Stimulated activated CD8-positive, alpha-beta memory T cell treated with anti-CD3 and anti-CD28 coated beads, Interleukin-4, amount 100 ng/mL, for 24 hours (primary cell): ENCODE results near the gene UBE2O.

Experiments used
- DNase-seq: peaks from one replicate; pipeline ENCODE4 v3.0.0-alpha.2; 2020; ENCODE audit warnings: low read depth

The UBE2O gene

DNA sequence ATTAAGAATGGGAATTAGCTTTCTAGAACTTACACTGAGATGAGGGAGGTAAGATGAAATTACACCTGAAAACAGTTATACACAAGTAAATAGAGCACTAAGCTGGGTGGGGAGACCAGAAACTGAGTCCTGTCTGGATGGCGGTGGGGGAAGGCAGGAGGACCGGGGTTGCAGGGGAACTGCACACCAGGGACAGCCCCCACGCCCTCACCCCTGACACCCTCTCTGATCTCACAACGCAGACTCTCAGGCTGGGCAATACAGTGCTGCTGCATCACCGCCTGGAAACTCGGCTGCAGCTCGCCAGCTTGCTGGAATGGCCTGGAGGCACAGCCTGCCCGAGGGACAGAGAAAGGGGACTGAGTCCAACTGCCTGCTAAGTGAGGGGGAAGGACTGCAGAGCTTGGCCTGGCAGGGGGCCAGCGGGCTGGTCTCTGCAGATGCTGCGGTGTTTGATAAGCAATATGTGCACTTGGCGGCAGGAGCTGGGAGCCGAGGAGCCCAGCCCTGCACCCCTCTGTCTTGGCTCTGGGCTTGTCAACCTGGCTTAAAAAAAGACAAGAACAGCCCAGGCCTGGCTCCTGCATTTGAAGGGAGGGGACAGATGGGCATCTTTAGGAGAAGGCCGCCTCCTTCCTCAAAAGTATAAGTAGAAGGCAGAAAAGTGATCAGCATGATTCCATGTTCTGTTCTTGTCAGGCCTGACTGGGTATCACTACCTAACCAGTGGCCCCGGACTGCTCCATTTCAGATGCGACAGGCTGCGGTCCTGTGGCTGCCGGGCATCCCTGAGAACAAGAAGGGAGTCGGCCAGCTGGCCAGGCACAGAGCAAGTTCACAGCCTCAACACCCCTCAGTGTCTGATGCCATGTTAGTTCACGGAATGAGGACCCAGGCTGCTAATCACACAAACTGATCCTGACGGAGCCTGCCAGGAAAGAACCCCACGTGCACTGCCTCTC, 38.3 kb downstream of the UBE2O start:
- DNase-seq: no peak

DNA sequence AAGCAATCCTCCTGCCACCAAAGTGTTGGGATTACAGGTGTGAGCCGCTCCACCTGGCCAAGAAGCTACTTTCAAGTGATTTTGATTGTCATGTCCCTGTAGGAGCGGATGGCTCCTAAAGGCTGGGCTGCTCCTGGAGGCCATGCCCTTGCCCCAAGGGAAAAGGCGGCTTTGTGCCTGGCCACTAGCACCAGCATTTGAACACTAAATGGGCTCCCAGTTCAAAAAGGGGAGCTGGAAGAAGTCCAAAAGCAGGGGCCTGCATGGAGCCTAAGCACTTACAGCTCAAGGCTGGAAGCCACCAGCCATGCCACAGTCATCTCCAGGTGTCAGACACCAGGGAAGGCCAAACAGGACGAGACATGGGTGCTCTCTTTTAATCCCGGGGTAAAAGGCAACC, 41.7 kb downstream of the UBE2O start:
- no peak for DNase-seq

DNA sequence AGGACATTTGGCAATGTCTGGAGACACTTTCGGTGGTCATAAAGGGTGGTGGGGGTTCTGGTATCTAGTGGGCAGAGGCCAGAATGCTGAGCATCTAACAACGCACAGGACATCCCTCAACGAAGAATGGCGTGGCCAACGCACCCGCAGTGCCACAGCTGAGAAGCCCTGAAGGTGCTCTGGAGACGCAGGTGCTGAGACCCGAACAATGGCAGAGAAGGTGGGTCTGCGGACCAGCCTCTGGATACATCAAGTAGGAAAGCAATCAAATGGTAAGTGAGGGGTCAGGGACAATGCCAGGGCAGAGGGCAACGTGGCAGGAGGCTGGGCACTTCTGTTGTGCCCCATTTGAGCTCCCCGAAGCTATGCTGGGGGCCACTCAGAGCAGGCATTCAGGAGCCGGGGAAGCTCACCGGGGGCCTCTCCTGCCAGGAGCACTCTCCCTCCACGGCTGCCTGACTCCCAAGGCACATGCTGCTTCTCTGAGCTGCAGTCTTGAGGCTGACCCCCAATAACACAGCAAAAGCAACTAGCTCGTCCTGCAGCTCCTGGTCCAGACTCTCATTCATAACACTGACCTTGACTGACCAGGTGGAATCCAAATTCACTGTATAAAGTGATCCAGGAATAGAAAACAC, 42.5 kb downstream of the UBE2O start:
- DNase-seq: no peak

DNA sequence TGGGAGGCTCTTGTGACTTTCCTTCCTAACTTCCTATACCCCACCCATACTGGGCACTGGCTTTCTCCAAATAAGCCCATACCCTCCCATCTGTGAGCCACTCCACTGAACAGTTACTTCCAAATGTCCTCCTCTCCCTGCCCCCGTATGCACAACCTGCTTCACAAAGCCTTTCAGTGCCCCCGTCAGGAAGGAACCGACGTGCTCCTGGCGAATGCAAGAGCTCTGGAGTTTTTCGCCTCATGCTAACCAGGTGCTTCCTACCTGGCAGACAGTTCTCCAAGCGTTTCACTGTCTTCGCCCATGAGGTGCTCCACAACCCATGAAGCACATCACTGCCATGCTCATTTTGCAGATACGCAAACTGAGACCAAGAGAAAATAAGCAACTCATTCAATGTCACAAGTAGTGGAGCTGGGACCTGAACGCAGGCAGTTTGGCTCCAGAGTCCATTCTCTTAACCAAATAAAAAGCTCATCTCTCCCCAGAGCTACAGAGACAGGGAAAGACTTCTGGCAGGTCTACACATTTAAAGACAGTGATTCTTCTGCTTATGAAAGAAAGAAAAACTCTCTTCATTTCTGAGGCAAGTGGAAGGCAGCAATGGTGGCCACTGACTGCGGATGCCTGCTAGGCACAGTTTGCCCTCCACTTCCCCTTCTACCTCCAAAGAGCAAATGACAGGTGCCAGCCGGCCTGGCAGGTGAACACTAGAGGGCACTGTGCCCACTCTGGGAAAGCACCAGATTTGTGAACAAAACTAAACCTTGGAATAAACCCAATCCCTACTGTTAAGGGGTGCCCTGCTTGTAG, 44.7 kb downstream of the UBE2O start:
- DNase-seq: peak; percentile 42

DNA sequence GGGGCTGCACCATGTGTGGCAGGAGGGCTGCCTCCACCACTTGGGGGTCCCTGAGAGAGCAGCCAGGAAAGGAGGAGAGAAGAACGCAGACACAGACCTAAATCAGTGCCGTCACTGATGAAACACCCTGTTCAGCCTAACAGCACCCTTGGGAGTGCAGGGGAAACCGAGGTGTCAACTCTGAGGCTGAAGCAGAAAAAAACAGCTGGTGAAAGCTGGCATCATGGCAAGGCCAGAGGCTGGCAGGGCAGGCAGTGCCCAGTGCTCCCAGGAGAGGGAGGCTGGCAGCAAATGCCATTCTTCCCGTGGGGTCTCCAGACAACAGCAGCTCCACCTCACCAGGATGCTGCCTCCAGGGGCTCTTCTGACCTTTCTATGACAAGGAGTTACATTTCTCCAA, 45.4 kb downstream of the UBE2O start:
- no peak for DNase-seq

DNA sequence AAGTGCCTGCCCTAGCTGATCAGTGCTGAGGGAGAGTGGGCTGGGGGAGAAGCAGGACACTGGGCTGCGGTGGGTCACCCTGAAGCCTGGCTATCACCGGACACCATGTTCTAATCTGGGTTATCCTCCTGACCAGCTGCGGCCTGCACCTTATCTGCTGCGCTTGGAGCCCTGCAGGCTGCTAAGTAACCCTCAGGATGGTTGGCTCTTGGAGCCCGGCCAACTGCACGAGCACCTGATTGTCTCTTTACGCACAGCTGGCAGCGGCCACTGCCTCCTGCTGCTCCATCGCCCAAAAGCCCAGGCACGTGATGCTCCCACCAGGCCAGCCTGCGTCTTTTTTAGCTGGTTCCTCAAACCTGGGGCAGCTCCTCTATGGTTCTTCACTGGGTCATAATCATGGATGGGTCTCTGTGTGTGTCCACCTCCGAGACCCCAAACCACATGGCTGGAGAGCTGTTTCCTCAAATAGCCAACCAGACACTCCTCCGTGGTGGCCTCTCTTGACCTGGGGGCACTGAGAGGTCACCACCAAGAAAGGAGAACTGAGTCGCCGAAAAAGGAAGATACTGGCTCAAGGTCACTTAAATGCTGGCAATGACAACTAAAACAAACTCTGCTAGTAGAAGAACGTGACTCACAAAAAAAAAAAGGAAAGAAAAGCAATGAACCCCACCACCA, 46.8 kb downstream of the UBE2O start:
- DNase-seq: no peak

DNA sequence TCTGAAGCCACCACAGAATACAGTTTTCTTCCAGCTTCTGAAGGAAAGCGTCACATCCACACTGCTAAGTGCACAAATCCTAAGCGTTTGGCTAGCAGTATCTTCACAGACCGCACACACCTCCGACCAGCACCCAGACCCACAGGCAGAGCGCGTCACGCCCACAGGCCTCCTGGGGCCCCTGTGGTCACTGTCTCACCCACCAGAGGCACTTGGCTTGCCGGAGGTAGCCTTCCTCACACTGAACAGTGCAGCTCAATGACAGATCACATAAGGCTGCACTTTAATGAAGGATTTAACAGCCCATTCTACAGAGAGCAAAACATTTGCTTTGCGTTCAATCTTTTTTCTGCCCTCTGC, 47.4 kb downstream of the UBE2O start:
- DNase-seq: no peak

DNA sequence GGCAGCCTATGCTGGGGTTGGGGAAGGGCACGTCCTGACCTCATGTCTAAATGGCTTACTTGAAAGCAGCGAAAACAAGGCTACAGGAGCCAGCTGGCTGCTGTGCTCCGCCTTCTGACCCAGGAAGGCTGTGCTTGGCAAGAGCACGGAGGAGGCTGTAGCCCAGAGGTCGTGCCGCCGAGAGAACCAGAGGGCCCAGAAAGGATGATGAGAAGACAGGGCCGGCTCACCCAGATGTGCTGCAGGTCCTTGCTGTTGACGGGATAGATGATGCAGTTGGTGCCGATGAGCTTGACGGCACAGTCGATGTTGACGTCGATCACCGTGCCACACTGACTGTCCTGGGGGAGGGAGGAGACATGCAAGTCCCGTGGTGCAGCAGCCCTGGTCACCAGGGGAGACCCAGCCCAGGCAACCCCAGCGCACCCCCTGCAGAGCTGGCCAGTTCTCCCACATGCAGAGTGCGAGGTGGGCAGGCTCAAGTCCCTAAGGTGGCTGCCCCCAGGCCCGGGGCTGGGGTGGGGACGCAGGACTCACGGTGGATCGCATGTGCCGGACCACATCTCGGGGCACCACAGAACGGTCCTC, 47.9 kb downstream of the UBE2O start:
- no peak for DNase-seq

DNA sequence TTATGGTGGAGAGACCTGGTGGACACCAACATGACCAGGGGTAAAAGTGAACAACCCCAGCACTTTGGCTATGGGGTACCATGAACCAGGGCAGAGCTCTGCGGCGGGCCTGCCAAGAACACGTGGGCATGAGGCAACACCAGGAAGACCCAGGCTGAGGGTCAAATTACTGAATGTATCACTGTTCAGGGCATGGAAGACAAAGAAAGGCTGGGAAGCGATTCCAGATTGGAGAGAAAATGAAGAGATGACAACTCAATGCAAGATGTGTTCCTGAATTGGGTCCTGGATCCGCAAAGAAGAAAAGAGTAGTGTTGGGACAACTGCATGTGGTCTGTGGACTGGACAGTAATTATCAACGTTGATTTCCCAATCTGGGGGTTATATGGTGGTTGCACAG, 48.7 kb downstream of the UBE2O start:
- DNase-seq: no peak

DNA sequence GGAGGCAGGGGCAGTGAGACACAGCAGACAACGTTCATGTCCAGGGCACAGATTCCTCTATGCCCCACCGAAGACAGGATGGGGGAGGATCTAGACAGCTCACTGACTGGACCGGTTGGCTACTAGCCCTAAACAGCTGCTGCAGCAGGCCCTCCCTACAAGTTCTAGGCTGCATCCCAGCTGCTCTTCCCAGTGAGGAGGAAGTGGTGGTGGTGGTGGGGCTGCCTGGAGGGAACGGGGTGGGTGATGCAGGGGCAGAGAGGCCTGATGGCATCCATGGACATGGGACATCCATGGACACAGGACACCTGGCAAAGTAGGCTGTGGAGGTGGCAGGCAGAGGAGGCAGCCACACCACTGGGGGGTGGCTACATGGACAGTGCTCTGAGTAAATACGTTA, 50.2 kb downstream of the UBE2O start:
- no peak for DNase-seq

DNA sequence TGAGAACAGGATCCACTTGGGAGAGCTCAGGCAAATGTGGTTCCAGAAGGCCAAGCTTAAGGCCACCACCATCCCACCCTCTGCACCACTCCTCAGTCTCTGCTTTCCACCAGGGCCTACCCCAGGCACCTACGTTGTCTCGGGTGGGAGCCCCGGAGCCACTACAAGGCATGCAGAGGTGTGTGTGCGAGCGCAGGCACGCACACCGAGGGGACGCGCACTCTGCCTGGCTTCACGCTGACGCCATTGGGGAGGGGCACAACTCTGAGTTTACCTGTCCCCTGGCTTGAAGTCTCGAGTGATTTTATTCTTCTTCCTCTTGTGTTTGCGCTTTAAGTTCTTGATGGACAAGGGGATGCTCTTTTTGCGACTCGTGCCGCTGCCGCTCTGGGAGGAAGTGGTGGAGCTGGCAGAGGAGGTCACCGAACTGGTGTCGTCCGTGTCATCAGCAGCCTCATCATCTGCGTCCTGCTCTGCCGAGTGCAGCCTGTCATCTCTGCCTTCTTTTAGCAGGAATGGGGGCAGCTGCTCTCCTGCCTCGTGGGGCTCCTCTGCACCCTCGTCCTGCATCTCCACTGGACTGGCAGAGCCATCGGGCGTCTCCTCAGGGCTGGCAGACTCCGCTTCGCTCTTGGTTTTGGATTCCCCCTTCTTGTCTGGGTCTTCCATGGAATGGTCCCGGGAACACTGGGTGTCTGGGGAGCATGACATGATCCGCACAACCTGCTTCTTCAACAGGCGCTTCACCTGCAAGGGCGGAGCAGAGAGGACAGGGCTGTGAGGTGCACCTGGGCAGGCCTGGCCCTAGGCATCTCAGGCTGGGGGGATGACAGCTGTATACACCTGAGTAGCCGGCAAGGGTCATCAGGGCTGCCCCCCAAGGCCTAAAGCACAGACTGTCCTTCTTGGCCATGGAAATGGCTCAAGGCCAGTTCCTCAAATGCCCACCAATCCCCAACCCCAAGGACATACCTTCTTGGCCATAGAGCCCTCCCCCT, 53.5 kb downstream of the UBE2O start:
- DNase-seq: no peak

DNA sequence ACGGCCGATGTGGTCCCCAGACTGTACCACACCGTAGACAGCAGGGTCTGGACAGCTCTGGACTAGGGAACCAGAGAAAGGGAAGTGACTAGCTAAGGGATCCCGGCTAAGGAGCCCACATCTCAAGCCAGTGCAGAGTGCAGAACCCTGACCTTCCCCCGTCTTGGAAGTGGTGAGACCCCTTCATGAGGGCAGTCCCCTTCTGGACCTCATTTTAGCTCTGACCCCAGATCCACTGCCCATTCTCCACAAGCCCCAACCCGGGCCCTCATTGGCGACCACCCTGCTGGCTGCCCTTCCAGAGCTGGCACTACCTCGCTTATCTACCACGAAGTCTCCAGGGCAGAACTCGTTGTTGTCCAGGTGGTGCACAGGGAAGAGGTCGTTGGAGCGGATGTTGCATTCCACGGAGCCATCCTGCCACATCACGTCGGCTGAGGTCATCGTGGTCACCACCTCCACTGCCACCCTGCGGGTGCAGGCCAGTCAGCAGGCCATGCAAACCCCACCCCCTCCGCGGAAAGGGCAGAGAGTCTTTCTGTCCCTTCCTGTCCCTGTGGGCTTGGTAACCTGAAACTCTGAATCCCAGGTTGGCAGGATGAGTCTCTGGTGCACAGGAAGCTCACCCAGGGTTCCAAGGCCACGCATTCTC, 54.3 kb downstream of the UBE2O start:
- no peak for DNase-seq

DNA sequence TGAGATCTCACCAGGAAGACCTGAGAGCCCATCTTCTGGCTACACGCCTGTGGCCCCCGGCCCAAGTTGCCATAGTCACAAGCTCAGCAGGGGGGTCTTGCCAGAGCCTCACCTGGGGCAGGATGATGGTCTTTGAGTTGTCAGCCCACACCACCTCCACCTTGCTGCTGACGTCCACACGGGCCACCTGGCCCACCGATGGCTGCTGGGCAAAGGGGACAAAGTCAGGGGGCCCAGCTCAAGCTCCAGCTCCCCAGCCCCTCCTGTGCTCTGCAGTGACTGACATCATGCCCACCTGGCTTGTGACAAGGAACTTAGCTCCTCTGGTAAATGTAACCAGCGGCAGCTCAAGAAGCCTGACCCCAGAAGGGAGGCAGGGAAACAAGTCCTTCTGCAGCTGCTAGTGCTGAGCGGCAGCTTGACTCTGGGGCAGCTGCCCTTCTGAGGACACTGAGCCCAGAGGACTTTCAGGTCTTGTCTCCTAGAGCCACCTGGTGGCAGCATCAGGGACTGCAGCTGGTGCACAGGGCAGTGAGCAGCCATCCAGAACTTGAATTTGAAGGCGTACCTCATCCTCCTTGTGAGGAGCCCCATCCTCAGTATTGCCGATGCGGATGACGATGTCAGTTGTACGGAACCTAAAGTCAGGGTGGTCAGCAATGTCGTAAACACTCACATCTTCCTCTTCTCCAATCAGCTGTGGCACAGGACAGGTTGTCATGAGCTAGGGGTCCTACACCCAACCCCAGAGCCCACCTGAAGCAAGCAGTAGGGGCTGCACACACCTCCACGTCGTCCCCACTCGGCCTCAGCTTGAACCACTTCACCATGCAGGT, 55.0 kb downstream of the UBE2O start:
- peak; percentile 81 for DNase-seq

DNA sequence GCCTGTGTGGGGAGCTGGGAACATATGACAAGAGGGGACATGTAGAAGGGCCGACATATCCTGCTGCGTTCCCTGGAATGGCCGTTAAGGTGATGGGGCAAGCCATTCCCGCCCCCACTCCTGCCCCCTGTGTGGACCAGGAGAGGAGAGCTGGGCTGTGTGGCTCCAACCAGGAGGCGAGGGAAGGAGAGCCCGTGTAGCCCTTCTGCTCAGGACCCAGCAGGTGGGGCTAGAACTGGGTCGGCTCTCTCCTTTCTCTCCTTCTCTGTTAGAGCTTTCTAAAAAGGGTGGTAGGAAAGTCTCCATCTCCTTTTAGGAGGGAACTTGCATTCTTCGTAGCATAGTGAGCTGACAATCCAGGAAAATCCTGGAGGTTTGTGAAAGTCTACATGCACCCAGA, 55.8 kb downstream of the UBE2O start:
- no peak for DNase-seq

DNA sequence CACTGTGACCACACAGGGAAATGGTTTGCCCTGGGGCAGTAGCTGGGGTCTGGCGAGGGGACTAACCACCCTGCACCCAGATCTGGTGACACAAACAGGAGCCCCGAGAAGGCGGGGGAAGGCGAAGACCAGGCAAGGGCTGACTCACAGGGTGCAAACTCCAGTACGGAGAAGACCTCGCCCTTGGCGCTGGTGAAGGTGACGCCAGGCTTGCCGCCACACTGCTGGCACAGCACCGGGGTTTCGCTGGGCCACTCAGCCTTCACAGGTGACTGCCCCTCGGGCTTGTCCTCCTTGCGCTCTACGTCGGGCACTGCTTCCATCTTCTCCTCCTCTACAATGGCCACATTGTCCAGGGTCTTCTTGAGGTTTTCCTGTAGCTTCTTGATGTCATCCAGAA, 57.0 kb downstream of the UBE2O start:
- DNase-seq: no peak

DNA sequence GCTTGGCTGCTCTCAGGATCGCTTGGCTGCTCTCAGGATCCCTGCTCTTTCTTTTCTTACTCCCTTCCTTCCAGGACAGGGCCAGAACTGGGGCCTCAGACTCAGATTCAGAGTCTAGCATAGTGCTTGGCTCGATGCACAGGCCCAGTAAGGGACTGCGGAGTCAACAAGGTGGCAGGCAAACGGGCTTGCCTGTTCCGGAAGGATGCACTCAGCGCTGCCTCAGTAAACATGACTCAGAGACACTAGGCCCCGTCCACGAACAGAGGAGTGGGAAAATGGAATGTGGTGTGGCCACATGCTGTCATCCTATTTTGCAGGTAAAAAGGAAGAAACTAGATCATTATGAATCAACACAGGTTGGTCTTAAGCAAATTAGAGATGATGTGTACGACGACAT, 58.8 kb downstream of the UBE2O start:
- no peak for DNase-seq

DNA sequence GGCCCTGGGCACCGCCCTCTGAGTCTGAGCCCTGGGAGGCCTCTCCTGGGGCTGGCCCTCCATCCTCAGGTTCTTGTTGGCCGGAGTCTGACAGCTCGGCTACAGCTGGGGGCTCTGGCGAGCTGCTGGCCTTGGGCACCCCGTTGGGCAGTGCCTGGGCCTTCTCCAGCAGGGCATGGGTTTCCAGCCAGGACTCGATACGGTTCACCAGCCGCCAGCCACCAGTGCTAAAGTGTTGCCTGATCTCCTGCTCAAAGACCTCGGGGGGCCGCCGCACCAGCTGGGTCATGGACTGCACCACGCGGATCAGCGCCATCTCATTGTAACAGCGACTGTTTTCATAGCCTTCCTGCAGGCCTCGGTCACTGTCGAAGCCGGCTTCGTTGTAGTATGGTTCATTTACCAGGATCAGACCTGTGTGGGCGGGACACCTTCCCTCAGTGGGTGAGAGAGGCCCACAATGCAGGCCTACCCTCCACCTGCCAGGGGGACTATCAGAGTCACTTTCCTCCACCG, 61.7 kb downstream of the UBE2O start:
- DNase-seq: no peak

DNA sequence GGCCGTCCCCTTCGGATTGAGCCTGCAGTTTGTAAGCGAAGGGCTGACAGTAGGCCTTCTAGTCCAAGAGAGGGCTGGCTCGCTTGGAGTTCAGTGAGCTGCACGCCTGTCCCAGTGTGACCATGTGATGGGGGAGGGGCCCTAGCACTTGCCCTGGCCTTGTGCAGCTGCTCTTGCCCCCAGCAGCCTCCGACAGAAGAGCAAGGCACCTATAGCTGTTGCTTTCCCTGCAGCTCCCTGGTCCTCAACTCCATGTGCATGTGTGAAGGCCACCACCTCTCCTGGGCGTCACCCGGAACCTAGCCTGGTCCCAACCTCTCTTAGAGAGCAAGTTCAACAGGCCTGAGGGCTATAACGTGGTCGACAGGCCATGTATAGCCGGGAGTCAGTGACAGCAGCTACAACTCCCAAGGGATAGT, 62.9 kb downstream of the UBE2O start:
- DNase-seq: no peak
